Measurements from ENCODE around the gene ABR.
"Not testable (repeated sequence)": the region's sequence is repeated elsewhere in the genome, so short reads cannot be mapped to it uniquely, and the experiment has no call there.

DNA sequence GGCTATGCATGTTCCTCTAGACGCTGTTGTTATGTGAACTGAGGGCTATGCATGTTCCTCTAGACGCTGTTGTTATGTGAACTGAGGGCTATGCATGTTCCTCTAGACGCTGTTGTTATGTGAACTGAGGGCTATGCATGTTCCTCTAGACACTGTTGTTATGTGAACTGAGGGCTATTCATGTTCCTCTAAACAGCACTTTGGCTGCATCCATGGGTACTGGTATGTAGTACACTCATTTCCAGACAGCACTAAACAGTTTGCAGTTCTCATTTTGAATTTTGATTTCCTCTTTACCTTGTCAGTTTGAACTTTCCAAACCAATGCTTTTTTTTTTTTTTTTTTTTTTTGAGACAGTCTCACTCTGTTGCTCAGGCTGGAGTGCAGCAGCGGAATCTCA, 114.4 kb downstream of the ABR start:
- TF ChIP-seq, protein P1, sequence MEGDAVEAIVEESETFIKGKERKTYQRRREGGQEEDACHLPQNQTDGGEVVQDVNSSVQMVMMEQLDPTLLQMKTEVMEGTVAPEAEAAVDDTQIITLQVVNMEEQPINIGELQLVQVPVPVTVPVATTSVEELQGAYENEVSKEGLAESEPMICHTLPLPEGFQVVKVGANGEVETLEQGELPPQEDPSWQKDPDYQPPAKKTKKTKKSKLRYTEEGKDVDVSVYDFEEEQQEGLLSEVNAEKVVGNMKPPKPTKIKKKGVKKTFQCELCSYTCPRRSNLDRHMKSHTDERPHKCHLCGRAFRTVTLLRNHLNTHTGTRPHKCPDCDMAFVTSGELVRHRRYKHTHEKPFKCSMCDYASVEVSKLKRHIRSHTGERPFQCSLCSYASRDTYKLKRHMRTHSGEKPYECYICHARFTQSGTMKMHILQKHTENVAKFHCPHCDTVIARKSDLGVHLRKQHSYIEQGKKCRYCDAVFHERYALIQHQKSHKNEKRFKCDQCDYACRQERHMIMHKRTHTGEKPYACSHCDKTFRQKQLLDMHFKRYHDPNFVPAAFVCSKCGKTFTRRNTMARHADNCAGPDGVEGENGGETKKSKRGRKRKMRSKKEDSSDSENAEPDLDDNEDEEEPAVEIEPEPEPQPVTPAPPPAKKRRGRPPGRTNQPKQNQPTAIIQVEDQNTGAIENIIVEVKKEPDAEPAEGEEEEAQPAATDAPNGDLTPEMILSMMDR (IDR thresholded peaks at IDR 0.05; ENCODE audit: low read depth, low read length), result not testable (repeated sequence)
- not testable (repeated sequence) for TF ChIP-seq EZH2phosphoT487 (IDR thresholded peaks at IDR 0.05; ENCODE audit: low read depth)

Measured in OCI-LY3 (cell line).